Measurements from ENCODE around the gene DAND5. TPM values are rescaled to one million over a fixed set of nuclear protein-coding genes. Genes with fewer than 3 reads are reported as not detected.
A peak's percentile ranks its signal among the peaks of the same experiment; 100 is the strongest.

DAND5 gene
- polyA plus RNA-seq, 1 donor (not counting 4 experiments of a cell fraction or from before 2014, with no cell fraction given) = not detected

DNA sequence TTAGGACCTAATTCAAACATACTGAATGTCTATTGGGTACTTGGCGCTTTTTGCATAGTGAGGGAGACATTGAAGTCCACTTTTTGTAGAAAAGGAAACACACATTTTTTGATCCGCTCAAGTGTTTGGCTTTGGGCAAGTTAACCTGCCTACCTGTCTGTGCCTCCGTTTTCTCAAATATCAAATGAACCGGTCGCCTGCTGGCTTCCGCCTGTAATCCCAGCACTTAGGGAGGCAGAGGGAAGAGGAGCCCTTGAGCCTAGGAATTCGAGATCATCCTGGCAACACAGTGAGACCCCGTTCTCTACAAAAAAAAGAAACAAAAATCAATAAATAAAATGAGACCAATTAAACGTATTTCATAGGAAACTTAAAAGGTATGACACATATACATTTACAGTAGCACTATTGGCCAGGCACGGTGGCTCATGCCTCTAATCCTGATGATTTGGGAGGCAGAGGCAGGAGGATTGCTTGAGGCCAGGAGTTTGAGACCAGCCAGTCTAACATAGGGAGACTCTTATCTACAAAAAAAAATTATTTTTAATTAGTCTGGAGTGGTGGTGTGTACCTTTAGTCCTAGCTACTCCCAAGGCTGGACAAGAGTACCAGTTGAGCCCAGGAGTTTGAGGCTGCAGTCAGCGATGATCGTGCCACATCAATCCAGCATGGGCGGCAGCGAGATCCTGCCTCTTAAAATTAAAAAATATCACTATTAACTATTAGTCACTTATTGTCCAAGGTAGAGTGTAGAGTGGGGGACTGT lies 22.5 kb upstream of the DAND5 start:
- H3K9me1 ChIP-seq (ENCODE audit: control insufficient read depth, extremely low read depth, insufficient read depth, low read length) = no peaks in the 10 kb centered on the region
- H3K79me2 ChIP-seq (ENCODE audit: control insufficient read depth, insufficient read depth, low read length) = peaks cover 42% of the 10 kb centered on the region
- H3K9ac ChIP-seq (ENCODE audit: control insufficient read depth, extremely low read depth, insufficient read depth, low read length) = peak overlapping the region; percentile 97
- peaks cover 40 to 47% of the 10 kb centered on the region in 2 experiments for H3K36me3 ChIP-seq (ENCODE audit: control insufficient read depth in 2 of 2, extremely low read depth in 1 of 2, insufficient read depth in 2 of 2, low read length in 2 of 2)
- TF ChIP-seq, protein P1, sequence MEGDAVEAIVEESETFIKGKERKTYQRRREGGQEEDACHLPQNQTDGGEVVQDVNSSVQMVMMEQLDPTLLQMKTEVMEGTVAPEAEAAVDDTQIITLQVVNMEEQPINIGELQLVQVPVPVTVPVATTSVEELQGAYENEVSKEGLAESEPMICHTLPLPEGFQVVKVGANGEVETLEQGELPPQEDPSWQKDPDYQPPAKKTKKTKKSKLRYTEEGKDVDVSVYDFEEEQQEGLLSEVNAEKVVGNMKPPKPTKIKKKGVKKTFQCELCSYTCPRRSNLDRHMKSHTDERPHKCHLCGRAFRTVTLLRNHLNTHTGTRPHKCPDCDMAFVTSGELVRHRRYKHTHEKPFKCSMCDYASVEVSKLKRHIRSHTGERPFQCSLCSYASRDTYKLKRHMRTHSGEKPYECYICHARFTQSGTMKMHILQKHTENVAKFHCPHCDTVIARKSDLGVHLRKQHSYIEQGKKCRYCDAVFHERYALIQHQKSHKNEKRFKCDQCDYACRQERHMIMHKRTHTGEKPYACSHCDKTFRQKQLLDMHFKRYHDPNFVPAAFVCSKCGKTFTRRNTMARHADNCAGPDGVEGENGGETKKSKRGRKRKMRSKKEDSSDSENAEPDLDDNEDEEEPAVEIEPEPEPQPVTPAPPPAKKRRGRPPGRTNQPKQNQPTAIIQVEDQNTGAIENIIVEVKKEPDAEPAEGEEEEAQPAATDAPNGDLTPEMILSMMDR (optimal IDR thresholded peaks at IDR 0.05 in 1 of 3, IDR thresholded peaks at IDR 0.05 in 1 of 3, conservative IDR thresholded peaks at IDR 0.05 in 1 of 3; ENCODE audit: extremely low read depth in 1 of 3, insufficient read depth in 2 of 3, low read length in 3 of 3) = no peak
- no peak for TF ChIP-seq EZH2 (IDR thresholded peaks at IDR 0.05; ENCODE audit: low read length)
- peaks cover 16% of the 10 kb centered on the region for H3K4me1 ChIP-seq (ENCODE audit: control insufficient read depth, extremely low read depth, insufficient read depth, low read length)
- no peak for FAIRE-seq
- peak overlapping the region; percentile 65 to 99 (median 74) for H3K4me3 ChIP-seq (ENCODE audit: control insufficient read depth in 2 of 3, extremely low read depth in 1 of 3, insufficient read depth in 2 of 3, low read depth in 1 of 3, low read length in 3 of 3)
- dilution Hi-C loops (cut with MboI; ENCODE audit: extremely low pct_ligation_motif_present, low sequenced_read_pairs) = no loop called here
- DNase-seq (ENCODE audit: low read depth, low spot score) = no peak
- peaks cover 4% of the 10 kb centered on the region for H4K20me1 ChIP-seq (ENCODE audit: control insufficient read depth, extremely low read depth, insufficient read depth, low read length)
- peak overlapping the region; percentile 96 for H3K27ac ChIP-seq (ENCODE audit: control insufficient read depth, insufficient read depth, low read length)
- no peaks in the 10 kb centered on the region for H3K27me3 ChIP-seq (ENCODE audit: control insufficient read depth, extremely low read depth, insufficient read depth, low read length)
- no peak overlapping the region for H2AFZ ChIP-seq (ENCODE audit: control insufficient read depth, low read length)
- H3K4me2 ChIP-seq (ENCODE audit: control insufficient read depth, extremely low read depth, insufficient read depth, low read depth, low read length) = peak overlapping the region; percentile 99
- H3K9me3 ChIP-seq (ENCODE audit: control insufficient read depth, low read depth, low read length) = no peaks in the 10 kb centered on the region

GRCh38 chr19:12947702-12948611 lies 21.4 kb upstream of the DAND5 start:
- Histone ChIP-seq H3K27me3 (ENCODE audit: control insufficient read depth, extremely low read depth, insufficient read depth, low read length) (no peaks in the 10 kb centered on the region), H3K36me3 (ENCODE audit: control insufficient read depth in 2 of 2, extremely low read depth in 1 of 2, insufficient read depth in 2 of 2, low read length in 2 of 2) (peaks cover 40 to 51% of the 10 kb centered on the region in 2 experiments), H3K27ac (ENCODE audit: control insufficient read depth, insufficient read depth, low read length) (peak overlapping the region; percentile 96), H3K4me1 (ENCODE audit: control insufficient read depth, extremely low read depth, insufficient read depth, low read length) (peaks cover 19% of the 10 kb centered on the region), H3K9ac (ENCODE audit: control insufficient read depth, extremely low read depth, insufficient read depth, low read length) (no peak overlapping the region), H3K9me1 (ENCODE audit: control insufficient read depth, extremely low read depth, insufficient read depth, low read length) (no peaks in the 10 kb centered on the region), H3K79me2 (ENCODE audit: control insufficient read depth, insufficient read depth, low read length) (peaks cover 37% of the 10 kb centered on the region), H4K20me1 (ENCODE audit: control insufficient read depth, extremely low read depth, insufficient read depth, low read length) (peaks cover 4% of the 10 kb centered on the region), H3K4me2 (ENCODE audit: control insufficient read depth, extremely low read depth, insufficient read depth, low read depth, low read length) (peak overlapping the region; percentile 99), H3K9me3 (ENCODE audit: control insufficient read depth, low read depth, low read length) (no peaks in the 10 kb centered on the region), H3K4me3 (ENCODE audit: control insufficient read depth in 2 of 3, extremely low read depth in 1 of 3, insufficient read depth in 2 of 3, low read depth in 1 of 3, low read length in 3 of 3) (no peak overlapping the region), H2AFZ (ENCODE audit: control insufficient read depth, low read length) (no peak overlapping the region)
- no peak for TF ChIP-seq EZH2 (IDR thresholded peaks at IDR 0.05; ENCODE audit: low read length)
- TF ChIP-seq, protein P1 (optimal IDR thresholded peaks at IDR 0.05 in 1 of 3, IDR thresholded peaks at IDR 0.05 in 1 of 3, conservative IDR thresholded peaks at IDR 0.05 in 1 of 3; ENCODE audit: extremely low read depth in 1 of 3, insufficient read depth in 2 of 3, low read length in 3 of 3) = no peak
- dilution Hi-C loops (cut with MboI; ENCODE audit: extremely low pct_ligation_motif_present, low sequenced_read_pairs) = no loop called here
- FAIRE-seq = no peak
- DNase-seq (ENCODE audit: low read depth, low spot score) = no peak
